Brain microvascular endothelial cell (primary cell): ENCODE results near the gene GLRX5.

Experiments
- DNase-seq: peaks from one replicate; pipeline ENCODE4 v3.0.0-alpha.2; 2020
- H3K27ac ChIP-seq: fragments of 250-450 bp; sonication (Bioruptor Pico); 2 replicates; pipeline ENCODE4 v1.5.1; 2020; ENCODE audit warnings: mild to moderate bottlenecking, moderate library complexity
- H3K27me3 ChIP-seq: fragments of 250-450 bp; sonication (Bioruptor Pico); replicated peaks from 2 replicates; pipeline ENCODE4 v1.5.1; 2020; ENCODE audit warnings: mild to moderate bottlenecking
- H3K36me3 ChIP-seq: fragments of 250-450 bp; sonication (Bioruptor Pico); replicated peaks from 2 replicates; pipeline ENCODE4 v1.5.1; 2020; ENCODE audit warnings: mild to moderate bottlenecking
- H3K4me3 ChIP-seq: 2 replicates; pipeline ENCODE4 v1.5.1; 2011; ENCODE audit warnings: low read depth, mild to moderate bottlenecking, control low read depth, low read length, moderate library complexity
- in situ Hi-C: cut with HindIII; loops from 2 replicates; pipeline ENCODE4 v1.10.0; 2017; ENCODE audit warnings: low sequenced_read_pairs, low pct_ligation_motif_present
- TF ChIP-seq, protein P1 (sequence below): IDR thresholded peaks from 2 replicates; pipeline ENCODE4 v1.5.1; 2011; ENCODE audit warnings: low read depth, mild to moderate bottlenecking, moderate library complexity, low read length, control low read depth, inconsistent platforms; ENCODE audit errors: missing control alignments

The GLRX5 gene

GRCh38 chr14:95493976-95494375 lies 40.9 kb upstream of the GLRX5 start:
- in situ Hi-C loops = no loop called here
- TF ChIP-seq, protein P1, sequence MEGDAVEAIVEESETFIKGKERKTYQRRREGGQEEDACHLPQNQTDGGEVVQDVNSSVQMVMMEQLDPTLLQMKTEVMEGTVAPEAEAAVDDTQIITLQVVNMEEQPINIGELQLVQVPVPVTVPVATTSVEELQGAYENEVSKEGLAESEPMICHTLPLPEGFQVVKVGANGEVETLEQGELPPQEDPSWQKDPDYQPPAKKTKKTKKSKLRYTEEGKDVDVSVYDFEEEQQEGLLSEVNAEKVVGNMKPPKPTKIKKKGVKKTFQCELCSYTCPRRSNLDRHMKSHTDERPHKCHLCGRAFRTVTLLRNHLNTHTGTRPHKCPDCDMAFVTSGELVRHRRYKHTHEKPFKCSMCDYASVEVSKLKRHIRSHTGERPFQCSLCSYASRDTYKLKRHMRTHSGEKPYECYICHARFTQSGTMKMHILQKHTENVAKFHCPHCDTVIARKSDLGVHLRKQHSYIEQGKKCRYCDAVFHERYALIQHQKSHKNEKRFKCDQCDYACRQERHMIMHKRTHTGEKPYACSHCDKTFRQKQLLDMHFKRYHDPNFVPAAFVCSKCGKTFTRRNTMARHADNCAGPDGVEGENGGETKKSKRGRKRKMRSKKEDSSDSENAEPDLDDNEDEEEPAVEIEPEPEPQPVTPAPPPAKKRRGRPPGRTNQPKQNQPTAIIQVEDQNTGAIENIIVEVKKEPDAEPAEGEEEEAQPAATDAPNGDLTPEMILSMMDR = no peak
- no peak overlapping the region for H3K4me3 ChIP-seq

GRCh38 chr14:95494456-95494855 lies 40.4 kb upstream of the GLRX5 start:
- no peaks in the 10 kb centered on the region for H3K27me3 ChIP-seq
- DNase-seq = no peak
- in situ Hi-C loops = no loop called here
- H3K36me3 ChIP-seq = no peaks in the 10 kb centered on the region
- H3K27ac ChIP-seq = no peak overlapping the region
- no peak overlapping the region for H3K4me3 ChIP-seq
- TF ChIP-seq, protein P1 = no peak

More at GRCh38 chr14:95493976-95494375, 40.9 kb upstream of the GLRX5 start:
- Histone ChIP-seq H3K36me3 (no peaks in the 10 kb centered on the region), H3K27ac (no peak overlapping the region), H3K27me3 (no peaks in the 10 kb centered on the region)
- no peak for DNase-seq

- Histone ChIP-seq H3K27ac (no peak overlapping the region), H3K27me3 (no peaks in the 10 kb centered on the region), H3K36me3 (no peaks in the 10 kb centered on the region), H3K4me3 (no peak overlapping the region)
- TF ChIP-seq, protein P1 = no peak
- no peak for DNase-seq
- in situ Hi-C loops = no loop called here
These were observed 39.8 kb upstream of the GLRX5 start for GRCh38 chr14:95495076-95495475.

DNA sequence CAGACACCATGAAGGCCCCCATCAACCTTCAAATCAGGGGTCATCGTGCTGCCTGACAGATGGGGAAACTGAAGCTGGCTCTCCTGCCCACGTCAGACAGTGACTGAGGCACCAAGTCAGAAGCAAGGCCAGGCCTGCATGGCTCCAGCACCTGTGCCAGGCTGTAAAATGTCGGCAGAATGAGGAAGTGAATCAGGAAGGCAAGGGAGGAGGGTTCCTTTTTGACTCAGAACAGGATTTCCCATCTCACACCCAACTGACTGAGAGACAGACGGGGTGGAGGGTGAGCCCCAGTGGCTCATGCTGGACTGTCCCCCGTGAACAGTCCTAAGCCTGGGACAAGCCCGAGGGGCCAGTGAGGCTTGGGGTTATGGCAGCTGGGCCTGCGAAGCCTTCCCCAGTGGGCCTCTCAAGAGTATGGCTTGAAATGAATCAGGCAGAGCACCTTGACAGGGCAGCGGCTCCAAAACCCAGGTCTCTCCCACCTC lies 39.3 kb upstream of the GLRX5 start:
- in situ Hi-C loops = no loop called here
- TF ChIP-seq, protein P1 = no peak
- no peaks in the 10 kb centered on the region for H3K36me3 ChIP-seq
- H3K27ac ChIP-seq = no peak overlapping the region
- H3K4me3 ChIP-seq = no peak overlapping the region
- DNase-seq = no peak
- H3K27me3 ChIP-seq = no peaks in the 10 kb centered on the region

GRCh38 chr14:95496111-95496681 lies 38.7 kb upstream of the GLRX5 start:
- Histone ChIP-seq H3K36me3 (no peaks in the 10 kb centered on the region), H3K27ac (no peak overlapping the region), H3K4me3 (no peak overlapping the region), H3K27me3 (no peaks in the 10 kb centered on the region)
- in situ Hi-C loops = no loop called here
- no peak for DNase-seq
- TF ChIP-seq, protein P1 = no peak
